ENCODE data around the gene AK2. TPM values are rescaled to one million over a fixed set of nuclear protein-coding genes. Genes with fewer than 3 reads are reported as not detected.

Gene AK2
- total and polyA plus RNA-seq, 10 of the 15 experiments (the other 5 are each of a cell fraction or from before 2014, with no cell fraction given): 52.3 to 500 (median 278) TPM

DNA sequence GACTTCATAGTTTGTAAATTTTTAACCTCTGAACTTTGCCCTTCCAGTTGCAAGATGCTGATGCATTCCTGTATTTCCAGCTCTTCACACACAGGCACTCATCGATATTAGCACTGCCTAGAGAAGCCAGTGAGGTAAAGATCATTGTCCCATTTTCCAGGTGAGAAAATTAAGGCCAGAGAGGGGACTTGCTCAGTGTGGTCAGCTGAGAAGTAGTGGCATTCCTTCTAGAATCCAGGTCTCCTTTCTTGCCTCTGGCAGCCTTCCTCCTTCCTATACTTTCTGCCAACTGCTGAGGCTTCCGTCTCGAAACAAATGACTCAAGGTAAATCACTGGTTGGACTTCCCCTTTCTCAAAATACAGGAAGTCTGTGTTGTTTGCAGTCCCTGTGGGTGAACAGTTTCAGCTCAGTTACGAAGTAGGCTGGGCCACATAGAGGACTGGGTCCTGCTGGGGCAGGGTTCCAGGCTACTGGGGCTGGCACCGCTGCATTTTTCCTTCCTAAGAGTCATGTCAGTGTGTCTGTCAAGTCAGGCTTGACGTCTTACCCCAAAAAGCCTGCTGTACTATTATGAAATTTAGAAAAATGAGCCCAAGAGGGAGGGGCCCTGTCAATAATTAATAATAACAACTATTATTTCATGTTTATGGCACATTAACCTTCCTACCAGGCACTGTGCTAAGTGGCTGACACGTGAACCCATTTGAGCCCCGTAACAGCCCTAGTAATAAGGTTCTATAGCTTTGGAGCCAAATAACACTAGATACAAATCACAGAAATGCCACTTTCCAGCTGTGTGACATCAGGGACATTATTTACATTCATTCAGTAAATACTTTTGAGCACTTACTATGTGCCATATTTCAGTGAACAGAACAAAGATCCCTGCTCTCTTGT lies 55.4 kb downstream of the AK2 start (continued):
- TF ChIP-seq, protein P1, sequence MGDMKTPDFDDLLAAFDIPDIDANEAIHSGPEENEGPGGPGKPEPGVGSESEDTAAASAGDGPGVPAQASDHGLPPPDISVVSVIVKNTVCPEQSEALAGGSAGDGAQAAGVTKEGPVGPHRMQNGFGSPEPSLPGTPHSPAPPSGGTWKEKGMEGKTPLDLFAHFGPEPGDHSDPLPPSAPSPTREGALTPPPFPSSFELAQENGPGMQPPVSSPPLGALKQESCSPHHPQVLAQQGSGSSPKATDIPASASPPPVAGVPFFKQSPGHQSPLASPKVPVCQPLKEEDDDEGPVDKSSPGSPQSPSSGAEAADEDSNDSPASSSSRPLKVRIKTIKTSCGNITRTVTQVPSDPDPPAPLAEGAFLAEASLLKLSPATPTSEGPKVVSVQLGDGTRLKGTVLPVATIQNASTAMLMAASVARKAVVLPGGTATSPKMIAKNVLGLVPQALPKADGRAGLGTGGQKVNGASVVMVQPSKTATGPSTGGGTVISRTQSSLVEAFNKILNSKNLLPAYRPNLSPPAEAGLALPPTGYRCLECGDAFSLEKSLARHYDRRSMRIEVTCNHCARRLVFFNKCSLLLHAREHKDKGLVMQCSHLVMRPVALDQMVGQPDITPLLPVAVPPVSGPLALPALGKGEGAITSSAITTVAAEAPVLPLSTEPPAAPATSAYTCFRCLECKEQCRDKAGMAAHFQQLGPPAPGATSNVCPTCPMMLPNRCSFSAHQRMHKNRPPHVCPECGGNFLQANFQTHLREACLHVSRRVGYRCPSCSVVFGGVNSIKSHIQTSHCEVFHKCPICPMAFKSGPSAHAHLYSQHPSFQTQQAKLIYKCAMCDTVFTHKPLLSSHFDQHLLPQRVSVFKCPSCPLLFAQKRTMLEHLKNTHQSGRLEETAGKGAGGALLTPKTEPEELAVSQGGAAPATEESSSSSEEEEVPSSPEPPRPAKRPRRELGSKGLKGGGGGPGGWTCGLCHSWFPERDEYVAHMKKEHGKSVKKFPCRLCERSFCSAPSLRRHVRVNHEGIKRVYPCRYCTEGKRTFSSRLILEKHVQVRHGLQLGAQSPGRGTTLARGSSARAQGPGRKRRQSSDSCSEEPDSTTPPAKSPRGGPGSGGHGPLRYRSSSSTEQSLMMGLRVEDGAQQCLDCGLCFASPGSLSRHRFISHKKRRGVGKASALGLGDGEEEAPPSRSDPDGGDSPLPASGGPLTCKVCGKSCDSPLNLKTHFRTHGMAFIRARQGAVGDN (IDR thresholded peaks at IDR 0.05): peak; percentile 82; the same call in 1 of the 2 replicates
- TF ChIP-seq PML (IDR thresholded peaks at IDR 0.05; ENCODE audit: low read length): peak; percentile 63; the same call in 1 of the 2 replicates
- peak; percentile 90 for TF ChIP-seq NR2C1 (IDR thresholded peaks at IDR 0.05)
- TF ChIP-seq YY1 (IDR thresholded peaks at IDR 0.05; ENCODE audit: low read depth, low read length): peak; percentile 33; the same call in 1 of the 2 replicates
- TF ChIP-seq CBX3 (IDR thresholded peaks at IDR 0.05; ENCODE audit: borderline replicate concordance, low read depth): no peak
- TF ChIP-seq SMARCA5 (IDR thresholded peaks at IDR 0.05): peak; percentile 21; the same call in 1 of the 2 replicates
- TF ChIP-seq, protein P2, sequence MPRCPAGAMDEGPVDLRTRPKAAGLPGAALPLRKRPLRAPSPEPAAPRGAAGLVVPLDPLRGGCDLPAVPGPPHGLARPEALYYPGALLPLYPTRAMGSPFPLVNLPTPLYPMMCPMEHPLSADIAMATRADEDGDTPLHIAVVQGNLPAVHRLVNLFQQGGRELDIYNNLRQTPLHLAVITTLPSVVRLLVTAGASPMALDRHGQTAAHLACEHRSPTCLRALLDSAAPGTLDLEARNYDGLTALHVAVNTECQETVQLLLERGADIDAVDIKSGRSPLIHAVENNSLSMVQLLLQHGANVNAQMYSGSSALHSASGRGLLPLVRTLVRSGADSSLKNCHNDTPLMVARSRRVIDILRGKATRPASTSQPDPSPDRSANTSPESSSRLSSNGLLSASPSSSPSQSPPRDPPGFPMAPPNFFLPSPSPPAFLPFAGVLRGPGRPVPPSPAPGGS (IDR thresholded peaks at IDR 0.05; ENCODE audit: borderline replicate concordance, insufficient read depth, low read depth, low read length, poor library complexity, severe bottlenecking): no peak
- peak; percentile 99 for TF ChIP-seq IKZF1 (conservative IDR thresholded peaks at IDR 0.05)
- peak; percentile 61; the same call in 1 of the 2 replicates for TF ChIP-seq ESRRA (IDR thresholded peaks at IDR 0.05; ENCODE audit: low read length)
- TF ChIP-seq GATAD2B (conservative IDR thresholded peaks at IDR 0.05; ENCODE audit: low read depth): peak; percentile 93
- 0 out of 2 replicates have a peak, but pooled peaks have one; percentile 58 for TF ChIP-seq SIN3A (IDR thresholded peaks at IDR 0.05; ENCODE audit: low read depth, low read length)
- no peak for TF ChIP-seq NFYB (IDR thresholded peaks at IDR 0.05; ENCODE audit: insufficient read depth, low read depth, low read length)
- TF ChIP-seq, protein P3, sequence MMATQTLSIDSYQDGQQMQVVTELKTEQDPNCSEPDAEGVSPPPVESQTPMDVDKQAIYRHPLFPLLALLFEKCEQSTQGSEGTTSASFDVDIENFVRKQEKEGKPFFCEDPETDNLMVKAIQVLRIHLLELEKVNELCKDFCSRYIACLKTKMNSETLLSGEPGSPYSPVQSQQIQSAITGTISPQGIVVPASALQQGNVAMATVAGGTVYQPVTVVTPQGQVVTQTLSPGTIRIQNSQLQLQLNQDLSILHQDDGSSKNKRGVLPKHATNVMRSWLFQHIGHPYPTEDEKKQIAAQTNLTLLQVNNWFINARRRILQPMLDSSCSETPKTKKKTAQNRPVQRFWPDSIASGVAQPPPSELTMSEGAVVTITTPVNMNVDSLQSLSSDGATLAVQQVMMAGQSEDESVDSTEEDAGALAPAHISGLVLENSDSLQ (IDR thresholded peaks at IDR 0.05): peak; percentile 70
- peak; percentile 32 for TF ChIP-seq MEF2B (IDR thresholded peaks at IDR 0.05; ENCODE audit: partially characterized antibody, poor library complexity, severe bottlenecking)
- 0 out of 2 replicates have a peak, but pooled peaks have one; percentile 17 for TF ChIP-seq MEF2A (IDR thresholded peaks at IDR 0.05; ENCODE audit: insufficient read depth, low read depth, low read length)
- TF ChIP-seq MTA3 (IDR thresholded peaks at IDR 0.05; ENCODE audit: borderline replicate concordance, low read length): peak; percentile 76
- peak; percentile 21; the same call in 1 of the 2 replicates for TF ChIP-seq SMC3 (IDR thresholded peaks at IDR 0.05; ENCODE audit: borderline replicate concordance, low read length)
- TF ChIP-seq SUPT20H (IDR thresholded peaks at IDR 0.05; ENCODE audit: borderline replicate concordance, control insufficient read depth, low read depth, low read length): no peak
- TF ChIP-seq MTA2 (IDR thresholded peaks at IDR 0.05; ENCODE audit: low read depth): peak; percentile 83
- peak; percentile 45 for TF ChIP-seq SP1 (IDR thresholded peaks at IDR 0.05; ENCODE audit: low read depth, low read length)
- TF ChIP-seq ZNF207 (IDR thresholded peaks at IDR 0.05; ENCODE audit: borderline replicate concordance): 0 out of 2 replicates have a peak, but pooled peaks have one; percentile 64
- TF ChIP-seq CHD2 (IDR thresholded peaks at IDR 0.05; ENCODE audit: borderline replicate concordance, low read depth, low read length): peak; percentile 71; the same call in 1 of the 2 replicates
- TF ChIP-seq TCF12 (IDR thresholded peaks at IDR 0.05; ENCODE audit: low read depth, low read length): 0 out of 2 replicates have a peak, but pooled peaks have one; percentile 49
- TF ChIP-seq GABPA (IDR thresholded peaks at IDR 0.05; ENCODE audit: low read depth): no peak
